HEK293T (cell line): ENCODE measurements around the gene TNFRSF25.

Source experiments
- BHLHE40 ChIP-seq: fragments of 450-650 bp; IDR thresholded peaks from 2 replicates; pipeline ENCODE4 v1.6.1; 2016; ENCODE audit warnings: mild to moderate bottlenecking, moderate library complexity, borderline replicate concordance
- CTBP1 ChIP-seq: fragments of 450-650 bp; IDR thresholded peaks from 2 replicates; pipeline ENCODE4 v1.6.1; 2016; ENCODE audit warnings: borderline replicate concordance
- ELF4 ChIP-seq: fragments of 450-650 bp; IDR thresholded peaks from 2 replicates; pipeline ENCODE4 v1.6.1; 2017; ENCODE audit warnings: antibody characterized with exemption
- FOXA1 ChIP-seq: fragments of 450-650 bp; IDR thresholded peaks from 2 replicates; pipeline ENCODE4 v1.6.1; 2016; ENCODE audit warnings: mild to moderate bottlenecking
- FOXK2 ChIP-seq: fragments of 450-650 bp; IDR thresholded peaks from 2 replicates; pipeline ENCODE4 v1.6.1; 2016; ENCODE audit warnings: mild to moderate bottlenecking
- FOXM1 ChIP-seq: fragments of 450-650 bp; IDR thresholded peaks from 2 replicates; pipeline ENCODE4 v1.6.1; 2017; ENCODE audit warnings: mild to moderate bottlenecking, borderline replicate concordance
- HDGF ChIP-seq: fragments of 450-650 bp; IDR thresholded peaks from 2 replicates; pipeline ENCODE4 v1.6.1; 2017; ENCODE audit warnings: antibody characterized with exemption, borderline replicate concordance
- L3MBTL2 ChIP-seq: fragments of 450-650 bp; conservative IDR thresholded peaks from 2 replicates; pipeline ENCODE4 v1.6.1; 2016; ENCODE audit warnings: mild to moderate bottlenecking
- LEF1 ChIP-seq: fragments of 450-650 bp; IDR thresholded peaks from 2 replicates; pipeline ENCODE4 v1.6.1; 2017; ENCODE audit warnings: mild to moderate bottlenecking, borderline replicate concordance
- NFRKB ChIP-seq: fragments of 450-650 bp; IDR thresholded peaks from 2 replicates; pipeline ENCODE4 v1.6.1; 2016; ENCODE audit warnings: mild to moderate bottlenecking, moderate library complexity
- SP1 ChIP-seq: fragments of 450-650 bp; IDR thresholded peaks from 2 replicates; pipeline ENCODE4 v1.6.1; 2017
- ZNF384 ChIP-seq: fragments of 450-650 bp; IDR thresholded peaks from 2 replicates; pipeline ENCODE4 v1.6.1; 2016

DNA sequence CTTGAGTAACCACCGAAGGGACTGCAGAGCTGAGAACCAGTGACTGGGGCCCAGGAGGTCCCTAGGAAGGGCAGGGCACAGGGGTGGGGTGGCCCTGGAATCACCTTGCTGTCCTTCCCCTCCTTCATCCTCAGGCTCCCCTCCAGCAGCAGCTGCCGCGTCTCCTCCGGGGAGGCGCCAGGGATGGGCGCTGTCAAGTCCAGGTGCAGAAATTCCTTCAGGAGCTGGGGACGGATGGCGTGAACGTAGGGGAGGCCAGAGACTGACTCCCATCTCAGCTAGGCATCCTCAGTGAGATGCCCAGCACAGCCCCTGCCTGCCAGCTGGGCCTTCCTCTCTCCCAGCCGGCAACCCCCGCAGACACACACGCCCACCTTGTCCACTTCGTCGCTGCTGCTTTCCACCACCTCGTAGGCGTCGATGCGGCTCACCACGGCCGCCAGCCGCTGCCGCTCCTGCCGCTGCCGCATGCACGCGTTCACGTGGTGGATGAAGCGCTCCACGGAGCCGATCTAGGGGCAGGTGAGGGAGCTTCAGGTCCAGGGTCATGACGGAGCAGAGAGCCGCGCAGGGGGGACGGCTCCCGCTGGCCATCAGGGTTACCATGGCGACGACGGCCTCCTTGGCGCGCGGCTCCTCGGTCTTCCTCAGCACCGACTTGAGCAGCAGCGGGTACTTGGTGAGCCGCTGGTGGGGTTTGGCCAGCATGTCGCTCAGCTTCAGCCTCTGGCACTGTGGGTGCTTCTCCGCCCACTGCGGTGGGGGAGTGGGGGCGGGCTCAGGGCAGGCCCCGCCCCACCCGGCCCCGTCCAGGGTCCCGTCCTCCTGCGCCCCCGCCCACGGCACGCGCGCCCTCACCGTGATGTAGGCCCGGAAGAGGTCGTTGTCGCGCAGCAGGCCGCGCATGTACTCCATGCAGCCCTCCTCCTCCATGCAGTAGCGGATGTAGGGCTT, 4.4 kb upstream of the TNFRSF25 start:
- TF ChIP-seq FOXM1 (no peak), FOXA1 (no peak), SP1 (no peak), ELF4 (no peak), FOXK2 (no peak), LEF1 (no peak), L3MBTL2 (no peak), NFRKB (no peak), ZNF384 (no peak), BHLHE40 (no peak), HDGF (no peak), CTBP1 (no peak)
